Dedifferentiated amniotic fluid mesenchymal stem cell (primary cell): ENCODE results near the gene FAM168A.
A peak's percentile ranks its signal among the peaks of the same experiment; 100 is the strongest.
"Not testable (repeated sequence)": the region's sequence is repeated elsewhere in the genome, so short reads cannot be mapped to it uniquely, and the experiment has no call there.

Experiments
- DNase-seq: peaks from one replicate; pipeline ENCODE4 v3.0.0-alpha.2; 2016; ENCODE audit errors: extremely low spot score

The FAM168A gene

GRCh38 chr11:73468590-73469161 lies 129.2 kb downstream of the FAM168A start:
- DNase-seq: no peak

- DNase-seq: no peak
Observed at GRCh38 chr11:73467505-73467904, 130.4 kb downstream of the FAM168A start.

- no peak for DNase-seq
Observed at GRCh38 chr11:73466643-73467042, 131.3 kb downstream of the FAM168A start.

- DNase-seq: no peak
Observed at GRCh38 chr11:73465871-73466270, 132.0 kb downstream of the FAM168A start.

- DNase-seq: no peak
Observed at GRCh38 chr11:73465023-73465675, 132.8 kb downstream of the FAM168A start.

- DNase-seq: no peak
Observed at GRCh38 chr11:73464347-73464746, 133.6 kb downstream of the FAM168A start.

GRCh38 chr11:73463359-73463758 lies 134.6 kb downstream of the FAM168A start:
- peak; percentile 20 for DNase-seq

- no peak for DNase-seq
Observed at GRCh38 chr11:73461964-73462363, 135.9 kb downstream of the FAM168A start.

GRCh38 chr11:73461335-73461840 lies 136.5 kb downstream of the FAM168A start:
- no peak for DNase-seq

GRCh38 chr11:73458201-73458600 lies 139.7 kb downstream of the FAM168A start:
- DNase-seq: no peak

- no peak for DNase-seq
Observed at GRCh38 chr11:73454987-73455386, 142.9 kb downstream of the FAM168A start.

GRCh38 chr11:73453562-73453961 lies 144.3 kb downstream of the FAM168A start:
- DNase-seq: no peak

- DNase-seq: no peak
Observed at GRCh38 chr11:73452726-73453125, 145.2 kb downstream of the FAM168A start.

- DNase-seq: no peak
Observed at GRCh38 chr11:73451896-73452295, 146.0 kb downstream of the FAM168A start.

- no peak for DNase-seq
Observed at GRCh38 chr11:73446766-73447165, 151.1 kb downstream of the FAM168A start.

GRCh38 chr11:73445980-73446379 lies 151.9 kb downstream of the FAM168A start:
- no peak for DNase-seq

- peak; percentile 46 for DNase-seq
Observed at GRCh38 chr11:73439002-73439843, 158.7 kb downstream of the FAM168A start.

- DNase-seq: not testable (repeated sequence)
Observed at GRCh38 chr11:73436859-73437258, 161.1 kb downstream of the FAM168A start.

- DNase-seq: no peak
Observed at GRCh38 chr11:73431396-73431795, 166.5 kb downstream of the FAM168A start.

- DNase-seq: no peak
Observed at GRCh38 chr11:73430326-73430725, 167.6 kb downstream of the FAM168A start.

GRCh38 chr11:73429121-73429750 lies 168.7 kb downstream of the FAM168A start:
- peak; percentile 77 for DNase-seq

GRCh38 chr11:73428699-73429098 lies 169.2 kb downstream of the FAM168A start:
- DNase-seq: no peak
